GM23338 (cell line): ENCODE data around the gene CYB561D1. TPM values are rescaled to one million over a fixed set of nuclear protein-coding genes. Genes with fewer than 3 reads are reported as not detected.

Experiments used
- ATAC-seq: fragments of 200-7000 bp; cut with Tn5 transposase; 3 replicates; pipeline ENCODE4 v1.9.1; 2020
- DNase-seq: peaks from one replicate; pipeline ENCODE4 v3.0.0-alpha.2; 2015; ENCODE audit warnings: low spot score
- H2AFZ ChIP-seq: fragments of 200-600 bp; sonication (generic); 2 replicates; pipeline ENCODE4 v1.8.0; 2016; ENCODE audit warnings: antibody characterized with exemption, mild to moderate bottlenecking, moderate library complexity
- H3F3A ChIP-seq: fragments of 200-600 bp; sonication (generic); replicated peaks from 2 replicates; pipeline ENCODE4 v1.8.0; 2017; ENCODE audit warnings: antibody characterized with exemption, mixed run types, low read depth
- H3K27ac ChIP-seq: fragments of 200-600 bp; sonication (generic); 2 replicates; pipeline ENCODE4 v1.6.1; 2016; ENCODE audit warnings: low read depth
- H3K27me3 ChIP-seq: fragments of 200-600 bp; sonication (generic); 2 replicates; pipeline ENCODE4 v1.8.0; 2016; ENCODE audit warnings: mild to moderate bottlenecking, mixed run types, moderate library complexity; ENCODE audit not compliant: insufficient read depth
- H3K36me3 ChIP-seq: fragments of 200-600 bp; sonication (generic); 2 replicates; pipeline ENCODE4 v1.8.0; 2016; ENCODE audit warnings: mild to moderate bottlenecking; ENCODE audit not compliant: insufficient read depth
- H3K4me1 ChIP-seq: fragments of 200-600 bp; sonication (generic); 2 replicates; pipeline ENCODE4 v1.8.0; 2016; ENCODE audit warnings: mild to moderate bottlenecking, moderate library complexity; ENCODE audit not compliant: insufficient read depth
- H3K4me2 ChIP-seq: fragments of 200-600 bp; sonication (generic); 2 replicates; pipeline ENCODE4 v1.7.1; 2017; ENCODE audit warnings: mixed run types
- H3K4me3 ChIP-seq: fragments of 200-600 bp; sonication (generic); 2 replicates; pipeline ENCODE4 v1.6.1; 2016; ENCODE audit warnings: mixed run types
- H3K79me2 ChIP-seq: fragments of 200-600 bp; sonication (generic); replicated peaks from 2 replicates; pipeline ENCODE4 v1.8.0; 2017; ENCODE audit warnings: mild to moderate bottlenecking; ENCODE audit not compliant: insufficient read depth
- H3K9me2 ChIP-seq: fragments of 200-600 bp; sonication (generic); 2 replicates; pipeline ENCODE4 v1.8.0; 2017; ENCODE audit not compliant: insufficient read depth
- H4K20me1 ChIP-seq: fragments of 200-600 bp; sonication (generic); replicated peaks from 2 replicates; pipeline ENCODE4 v1.8.0; 2017; ENCODE audit warnings: mild to moderate bottlenecking; ENCODE audit not compliant: insufficient read depth
- H3K27ac Mint-ChIP-seq: 2 replicates; pipeline ENCODE4 v1.8.0; 2020; ENCODE audit warnings: inconsistent platforms, mild to moderate bottlenecking, moderate library complexity, mixed read lengths
- H3K27me3 Mint-ChIP-seq: 3 replicates; pipeline ENCODE4 v1.8.0; 2022; ENCODE audit warnings: low read depth, mild to moderate bottlenecking, moderate library complexity, mixed read lengths, inconsistent platforms; ENCODE audit not compliant: insufficient read depth, poor library complexity
- H3K36me3 Mint-ChIP-seq: 3 replicates; pipeline ENCODE4 v1.8.0; 2021; ENCODE audit warnings: low read depth, mild to moderate bottlenecking, inconsistent platforms, moderate library complexity, mixed read lengths
- H3K4me1 Mint-ChIP-seq: 3 replicates; pipeline ENCODE4 v1.8.0; 2020; ENCODE audit warnings: mild to moderate bottlenecking, inconsistent platforms, mixed read lengths
- H3K4me3 Mint-ChIP-seq: 3 replicates; pipeline ENCODE4 v1.8.0; 2021; ENCODE audit warnings: moderate library complexity, mild to moderate bottlenecking, inconsistent platforms, mixed read lengths
- H3K9me3 Mint-ChIP-seq: 3 replicates; pipeline ENCODE4 v1.8.0; 2020; ENCODE audit warnings: moderate library complexity, mild to moderate bottlenecking, inconsistent platforms, mixed read lengths
- CREB1 ChIP-seq: fragments of 250-450 bp; sonication (Bioruptor Pico); IDR thresholded peaks from 2 replicates; pipeline ENCODE4 v1.5.0; 2020; ENCODE audit warnings: low read depth, mild to moderate bottlenecking, moderate library complexity
- ETS1 ChIP-seq: IDR thresholded peaks from 2 replicates; pipeline ENCODE4 v1.6.1; 2016; ENCODE audit warnings: antibody characterized with exemption
- POLR2AphosphoS5 ChIP-seq: IDR thresholded peaks from 2 replicates; pipeline ENCODE4 v1.6.1; 2016; ENCODE audit warnings: antibody characterized with exemption, low read depth
- ZNF114 ChIP-seq: fragments of 250-450 bp; sonication (Bioruptor Pico); IDR thresholded peaks from 2 replicates; pipeline ENCODE4 v1.5.0; 2020; ENCODE audit warnings: mild to moderate bottlenecking, moderate library complexity
- ZNF462 ChIP-seq: fragments of 250-450 bp; sonication (Bioruptor Pico); IDR thresholded peaks from 2 replicates; pipeline ENCODE4 v1.5.0; 2020; ENCODE audit warnings: mild to moderate bottlenecking, moderate library complexity
- polyA plus RNA-seq: library from polyadenylated mRNA; unstranded; fragments of >200 nt; fragmentation: Nextera tagmentation; extraction: Ambion mirVana; gene quantifications from 2 replicates; pipeline ENCODE4 v1.2.1, GENCODE V29; 2016
- total RNA-seq: library from RNA; depleted of rRNA; stranded (reverse); fragments of >200 nt; shearing (Covaris generic); gene quantifications from 2 replicates; pipeline ENCODE4 v1.2.3, GENCODE V29; 2014

The CYB561D1 gene
- total and polyA plus RNA-seq, 2 experiments from 2014 or later = 0.95 to 2.7 TPM

GRCh38 chr1:109479311-109479710, 14.6 kb upstream of the CYB561D1 start (continued):
- TF ChIP-seq ETS1 (no peak), ZNF462 (no peak), POLR2AphosphoS5 (no peak), CREB1 (CRISPR knock-in tag) (no peak), ZNF114 (no peak)

GRCh38 chr1:109479901-109480300, 14.0 kb upstream of the CYB561D1 start:
- DNase-seq = no peak
- TF ChIP-seq ETS1 (no peak), ZNF462 (no peak), CREB1 (CRISPR knock-in tag) (no peak)

More at GRCh38 chr1:109479901-109480300, 14.0 kb upstream of the CYB561D1 start:
- no peak overlapping the region for H2AFZ ChIP-seq
- H3K4me1 Mint-ChIP-seq = peaks cover 13% of the 10 kb centered on the region
- H3K27ac ChIP-seq = no peak overlapping the region
- no peaks in the 10 kb centered on the region; the same call in 2 of the 3 replicates for H3K36me3 Mint-ChIP-seq
- H3K27ac Mint-ChIP-seq = no peak overlapping the region
- H3F3A ChIP-seq = peaks cover 7% of the 10 kb centered on the region; the same call in 1 of the 2 replicates
- H4K20me1 ChIP-seq = no peaks in the 10 kb centered on the region
- no peak overlapping the region for H3K4me3 ChIP-seq
- no peak overlapping the region for H3K4me2 ChIP-seq
- H3K36me3 ChIP-seq = no peaks in the 10 kb centered on the region
- H3K4me1 ChIP-seq = peaks cover 5% of the 10 kb centered on the region; the same call in 1 of the 2 replicates
- ATAC-seq = no peak
- no peak overlapping the region for H3K4me3 Mint-ChIP-seq
- no peaks in the 10 kb centered on the region for H3K79me2 ChIP-seq
- H3K27me3 ChIP-seq = peaks cover 10% of the 10 kb centered on the region; the same call in 1 of the 2 replicates
- H3K27me3 Mint-ChIP-seq = peaks cover 10% of the 10 kb centered on the region
- no peaks in the 10 kb centered on the region for H3K9me2 ChIP-seq
- no peaks in the 10 kb centered on the region; the same call in 2 of the 3 replicates for H3K9me3 Mint-ChIP-seq
